HepG2 (cell line): Measurements from ENCODE around the gene SYMPK. TPM values are rescaled to one million over a fixed set of nuclear protein-coding genes. Genes with fewer than 3 reads are reported as not detected.
A peak's percentile ranks its signal among the peaks of the same experiment; 100 is the strongest.

Experiments used
- CBX5 ChIP-seq: sonication (generic); formaldehyde crosslinking; IDR thresholded peaks from 2 replicates; pipeline ENCODE4 v1.4.0; 2020; ENCODE audit warnings: missing genetic modification reagents, borderline replicate concordance
- FOSL2 ChIP-seq: sonication (generic); formaldehyde crosslinking; IDR thresholded peaks from 2 replicates; pipeline ENCODE4 v1.4.0; 2020; ENCODE audit warnings: missing genetic modification reagents
- FOXJ3 ChIP-seq: sonication (generic); formaldehyde crosslinking; IDR thresholded peaks from 2 replicates; pipeline ENCODE4 v1.4.0; 2020; ENCODE audit warnings: missing genetic modification reagents, mild to moderate bottlenecking, borderline replicate concordance
- HDAC2 ChIP-seq: sonication (generic); formaldehyde crosslinking; IDR thresholded peaks from 2 replicates; pipeline ENCODE4 v1.4.0; 2020; ENCODE audit warnings: missing genetic modification reagents
- HINFP ChIP-seq: sonication (generic); formaldehyde crosslinking; IDR thresholded peaks from 2 replicates; pipeline ENCODE4 v1.4.0; 2020; ENCODE audit warnings: low read depth, mild to moderate bottlenecking, missing genetic modification reagents
- HNF1A ChIP-seq, 2 experiments: sonication (generic) in 1 of 2; formaldehyde crosslinking in 1 of 2; IDR thresholded peaks; 2 replicates each; pipeline versions ENCODE4 v1.4.0 to v1.6.1; 2016 to 2020; ENCODE audit warnings: borderline replicate concordance in 1 of 2, low read depth in 1 of 2, mild to moderate bottlenecking in 1 of 2, missing genetic modification reagents in 1 of 2
- KDM3A ChIP-seq: IDR thresholded peaks from 2 replicates; pipeline ENCODE4 v1.6.1; 2018; ENCODE audit warnings: low read depth, missing compliant biosample characterization
- KDM6A ChIP-seq: IDR thresholded peaks from 2 replicates; pipeline ENCODE4 v1.6.1; 2016; ENCODE audit warnings: low read depth
- KLF12 ChIP-seq: sonication (generic); formaldehyde crosslinking; IDR thresholded peaks from 2 replicates; pipeline ENCODE4 v1.4.0; 2020; ENCODE audit warnings: missing genetic modification reagents, borderline replicate concordance
- LCORL ChIP-seq, 2 experiments: fragments of 450-650 bp in 1 of 2; sonication (generic) in 1 of 2; formaldehyde crosslinking in 1 of 2; IDR thresholded peaks; 2 replicates each; pipeline versions ENCODE4 v1.5.0 to v1.6.1; 2017 to 2020; ENCODE audit warnings: antibody characterized with exemption in 1 of 2, missing genetic modification reagents in 1 of 2
- MIXL1 ChIP-seq: IDR thresholded peaks from 2 replicates; pipeline ENCODE4 v1.6.1; 2016
- NFKB2 ChIP-seq: sonication (generic); formaldehyde crosslinking; IDR thresholded peaks from 2 replicates; pipeline ENCODE4 v1.4.0; 2020; ENCODE audit warnings: missing genetic modification reagents, borderline replicate concordance
- PCBP2 ChIP-seq: fragments of 200-400 bp; formaldehyde crosslinking; optimal IDR thresholded peaks from 2 replicates; pipeline ENCODE3; 2018; ENCODE audit warnings: low read length, low read depth; ENCODE audit not compliant: poor library complexity, severe bottlenecking
- POGK ChIP-seq: sonication (generic); formaldehyde crosslinking; conservative IDR thresholded peaks from 2 replicates; pipeline ENCODE4 v1.8.0; 2022; ENCODE audit warnings: mild to moderate bottlenecking, moderate library complexity, missing genetic modification reagents
- SMAD3 ChIP-seq: sonication (generic); formaldehyde crosslinking; IDR thresholded peaks from 2 replicates; pipeline ENCODE4 v1.4.0; 2020; ENCODE audit warnings: missing genetic modification reagents
- SRSF1 ChIP-seq: fragments of 200-400 bp; formaldehyde crosslinking; optimal IDR thresholded peaks from 2 replicates; pipeline ENCODE3; 2017; ENCODE audit warnings: mild to moderate bottlenecking, low read depth, low read length, moderate library complexity
- TCF7 ChIP-seq: sonication (generic); IDR thresholded peaks from 2 replicates; pipeline ENCODE4 v1.6.1; 2016; ENCODE audit warnings: antibody characterized with exemption, low read depth
- WIZ ChIP-seq: sonication (generic); formaldehyde crosslinking; IDR thresholded peaks from 2 replicates; pipeline ENCODE4 v1.5.1; 2020; ENCODE audit warnings: mild to moderate bottlenecking, missing genetic modification reagents
- ZBTB21 ChIP-seq: sonication (generic); formaldehyde crosslinking; IDR thresholded peaks from 2 replicates; pipeline ENCODE4 v1.4.0; 2020; ENCODE audit warnings: missing genetic modification reagents
- ZNF12 ChIP-seq: sonication (generic); formaldehyde crosslinking; IDR thresholded peaks from 2 replicates; pipeline ENCODE4 v1.5.0; 2020; ENCODE audit warnings: missing genetic modification reagents
- ZNF501 ChIP-seq: sonication (generic); formaldehyde crosslinking; IDR thresholded peaks from 2 replicates; pipeline ENCODE4 v1.5.1; 2020; ENCODE audit warnings: mild to moderate bottlenecking, moderate library complexity, missing genetic modification reagents
- ZNF547 ChIP-seq: sonication (generic); formaldehyde crosslinking; IDR thresholded peaks from 2 replicates; pipeline ENCODE4 v1.5.1; 2020; ENCODE audit warnings: mild to moderate bottlenecking, missing genetic modification reagents
- ZNF766 ChIP-seq: sonication (generic); formaldehyde crosslinking; IDR thresholded peaks from 2 replicates; pipeline ENCODE4 v1.5.0; 2020; ENCODE audit warnings: missing genetic modification reagents, borderline replicate concordance
- polyA plus RNA-seq, 8 experiments: library from polyadenylated mRNA; depleted of rRNA in 3 of 8; stranded (reverse) in 7 of 8; unstranded in 1 of 8; fragments of >200 nt; fragmentation: Illumina TruSeq in 4 of 8; extraction: Trizol in 4 of 8; gene quantifications; 2 replicates each; pipeline versions ENCODE4 v1.2.1 to v1.2.3, GENCODE V29; 2011 to 2016; ENCODE audit warnings: low read depth in 4 of 8, missing spikeins in 1 of 8, mixed read lengths in 1 of 8; ENCODE audit not compliant: insufficient read depth in 1 of 8
- total RNA-seq, 5 experiments: library from RNA; depleted of rRNA; stranded (reverse); fragments of >200 nt; fragmentation: Illumina TruSeq; extraction: Trizol; gene quantifications; 2 replicates each; pipeline ENCODE4 v1.2.3, GENCODE V29; 2016; ENCODE audit warnings: low read depth in 1 of 5

Gene SYMPK
- total and polyA plus RNA-seq, 2 of the 13 experiments (the other 11 are each of a cell fraction or from before 2014, with no cell fraction given): 21.9 to 55.7 TPM

- TF ChIP-seq KDM6A (CRISPR knock-in tag) (peak; percentile 72; the same call in 1 of the 2 replicates), SMAD3 (CRISPR knock-in tag) (0 out of 2 replicates have a peak, but pooled peaks have one; percentile 23), POGK (CRISPR knock-in tag) (no peak), ZNF547 (peak; percentile 74; the same call in 1 of the 2 replicates), MIXL1 (CRISPR knock-in tag) (peak; percentile 72), ZNF501 (CRISPR knock-in tag) (peak; percentile 5; the same call in 1 of the 2 replicates), CBX5 (CRISPR knock-in tag) (peak; percentile 17; the same call in 1 of the 2 replicates), ZNF12 (peak; percentile 30; the same call in 1 of the 2 replicates), KDM3A (CRISPR knock-in tag) (no peak), PCBP2 (peak; percentile 74), HINFP (peak; percentile 67), FOSL2 (CRISPR knock-in tag) (peak; percentile 59), KLF12 (CRISPR knock-in tag) (peak; percentile 52; the same call in 1 of the 2 replicates), HDAC2 (CRISPR knock-in tag) (peak; percentile 79), NFKB2 (CRISPR knock-in tag) (0 out of 2 replicates have a peak, but pooled peaks have one; percentile 38), FOXJ3 (CRISPR knock-in tag) (peak; percentile 31; the same call in 1 of the 2 replicates), ZNF766 (CRISPR knock-in tag) (0 out of 2 replicates have a peak, but pooled peaks have one; percentile 33), SRSF1 (peak; percentile 99), LCORL (IDR thresholded peaks at IDR 0.05) (no peak), LCORL (CRISPR knock-in tag; IDR thresholded peaks at IDR 0.05) (peak; percentile 95), ZBTB21 (CRISPR knock-in tag) (no peak), TCF7 (peak; percentile 30), WIZ (CRISPR knock-in tag) (peak; percentile 52; the same call in 1 of the 2 replicates), HNF1A (IDR thresholded peaks at IDR 0.05; ENCODE audit: low read depth) (peak; percentile 99), HNF1A (CRISPR knock-in tag; IDR thresholded peaks at IDR 0.05; ENCODE audit: borderline replicate concordance) (peak; percentile 100)
Observed at GRCh38 chr19:45881909-45882528, 19.1 kb upstream of the SYMPK start (continued).
